ENCODE results near the gene PTCHD4. TPM values are rescaled to one million over a fixed set of nuclear protein-coding genes. Genes with fewer than 3 reads are reported as not detected.

The PTCHD4 gene
- total RNA-seq, result 1 to 10 TPM in 1 of 2 donors, under 1 TPM in 1; 0.68 to 1.6 TPM
- polyA plus RNA-seq (ENCODE audit: insufficient read depth, low read depth, low replicate concordance), result 0.17 TPM
- long read RNA-seq, donor 1, partial matches to known transcripts, result 0 of 1 reads
- long read RNA-seq, donor 1, other reads (novel, unspliced or antisense), result 0 of 1 reads
- long read RNA-seq, donor 2, result 0 reads

GRCh38 chr6:48111143-48111506 lies at the start of gene PTCHD4:
TSS of gene PTCHD4 (minus strand) at chr6:48111197. CDS start at chr6:48068957, 42,240 bp downstream.
- no peak for DNase-seq
- WGBS, 2 donors, result 54 to 86% methylated on average over 1 of the region's 1 CpG
- no peak within 1 kb of the TSS for H3K4me3 ChIP-seq
- TF ChIP-seq CTCF (IDR thresholded peaks at IDR 0.05) (no peak), POLR2A (IDR thresholded peaks at IDR 0.05) (no peak)
- H3K36me3 ChIP-seq (ENCODE audit: low read depth, missing control alignments), result no peaks in the 10 kb centered on the region
- no peaks in the 10 kb centered on the region for H3K9me3 ChIP-seq
- H3K27me3 ChIP-seq, result no peaks in the 10 kb centered on the region
- intact Hi-C loops (cut with DNase I; ENCODE audit: low total_unique reads), result no loop called here
- H3K27ac ChIP-seq, result peak within 1 kb of the TSS in 1 of 2 donors; percentile 7
- H3K4me1 ChIP-seq, result no peaks in the 10 kb centered on the region

GRCh38 chr6:48151142-48151541 lies 40.1 kb upstream of the PTCHD4 start:
- no peaks in the 10 kb centered on the region for H3K4me1 ChIP-seq
- no peaks in the 10 kb centered on the region for H3K9me3 ChIP-seq
- no peak overlapping the region for H3K27ac ChIP-seq
- TF ChIP-seq POLR2A (IDR thresholded peaks at IDR 0.05) (no peak), CTCF (IDR thresholded peaks at IDR 0.05) (no peak)
- H3K36me3 ChIP-seq (ENCODE audit: low read depth, missing control alignments), result no peaks in the 10 kb centered on the region
- no peak for DNase-seq
- 94 to 98% methylated on average over 2 of the region's 2 CpGs for WGBS, 2 donors
- H3K4me3 ChIP-seq, result no peak overlapping the region
- intact Hi-C loops (cut with DNase I; ENCODE audit: low total_unique reads), result no loop called here
- H3K27me3 ChIP-seq, result no peaks in the 10 kb centered on the region

GRCh38 chr6:48150701-48151100 lies 39.7 kb upstream of the PTCHD4 start:
- Histone ChIP-seq H3K36me3 (ENCODE audit: low read depth, missing control alignments) (no peaks in the 10 kb centered on the region), H3K4me1 (no peaks in the 10 kb centered on the region), H3K27ac (no peak overlapping the region), H3K27me3 (no peaks in the 10 kb centered on the region), H3K9me3 (no peaks in the 10 kb centered on the region), H3K4me3 (no peak overlapping the region)
- TF ChIP-seq CTCF (IDR thresholded peaks at IDR 0.05) (no peak), POLR2A (IDR thresholded peaks at IDR 0.05) (no peak)
- 79 to 88% methylated on average over 2 of the region's 2 CpGs for WGBS, 2 donors
- no peak for DNase-seq
- intact Hi-C loops (cut with DNase I; ENCODE audit: low total_unique reads), result no loop called here

- Histone ChIP-seq H3K4me1 (peaks cover 3% of the 10 kb centered on the region), H3K9me3 (no peaks in the 10 kb centered on the region), H3K4me3 (no peak overlapping the region), H3K27ac (no peak overlapping the region), H3K27me3 (no peaks in the 10 kb centered on the region), H3K36me3 (ENCODE audit: low read depth, missing control alignments) (no peaks in the 10 kb centered on the region)
- DNase-seq, result no peak
- intact Hi-C loops (cut with DNase I; ENCODE audit: low total_unique reads), result no loop called here
- no peak for TF ChIP-seq POLR2A (IDR thresholded peaks at IDR 0.05)
- TF ChIP-seq CTCF (IDR thresholded peaks at IDR 0.05), result no peak
These were observed 36.1 kb upstream of the PTCHD4 start for GRCh38 chr6:48147051-48147450.

GRCh38 chr6:48144021-48144420 lies 33.0 kb upstream of the PTCHD4 start:
- TF ChIP-seq CTCF (IDR thresholded peaks at IDR 0.05), result no peak
- TF ChIP-seq POLR2A (IDR thresholded peaks at IDR 0.05), result no peak
- no peak for DNase-seq
- H3K36me3 ChIP-seq (ENCODE audit: low read depth, missing control alignments), result no peaks in the 10 kb centered on the region
- no peaks in the 10 kb centered on the region for H3K9me3 ChIP-seq
- WGBS, 2 donors, result 46 to 53% methylated on average over 3 of the region's 3 CpGs
- no peak overlapping the region for H3K27ac ChIP-seq
- H3K27me3 ChIP-seq, result no peaks in the 10 kb centered on the region
- peaks cover 3% of the 10 kb centered on the region for H3K4me1 ChIP-seq
- intact Hi-C loops (cut with DNase I; ENCODE audit: low total_unique reads), result no loop called here
- no peak overlapping the region for H3K4me3 ChIP-seq

Data from testis (tissue), 5 donors.